PC-9 (cell line): ENCODE measurements around the gene JPH2.

Experiments
- CTCF ChIP-seq: fragments of 200-600 bp; sonication (generic); conservative IDR thresholded peaks from 2 replicates; pipeline ENCODE4 v1.6.1; 2017; ENCODE audit warnings: mixed run types, antibody characterized with exemption, mild to moderate bottlenecking, moderate library complexity
- EZH2 ChIP-seq: fragments of 200-600 bp; sonication (generic); IDR thresholded peaks from 2 replicates; pipeline ENCODE4 v1.8.0; 2017; ENCODE audit warnings: antibody characterized with exemption, low read depth

GRCh38 chr20:44073011-44073674 is 113.8 kb downstream of the JPH2 start:
- TF ChIP-seq CTCF (no peak), EZH2 (no peak)
